HCT116 (cell line): ENCODE measurements around the gene KIRREL3. TPM values are rescaled to one million over a fixed set of nuclear protein-coding genes. Genes with fewer than 3 reads are reported as not detected.

Experiments used
- ATAC-seq: fragments of 200-7000 bp; cut with Tn5 transposase; 2 replicates; pipeline ENCODE4 v1.9.1; 2020; ENCODE audit warnings: mild to moderate bottlenecking, moderate library complexity
- BruUV-seq: library from RNA; stranded (reverse); fragments of 400-500 nt; replicated peaks from 2 replicates; lab custom pipeline; 2021; lab: Mats Ljungman, UMichigan
- CTCF ChIA-PET: fragments of 300-600 bp; sonication (Branson Sonifier 250); formaldehyde crosslinking; loops from one replicate; lab custom pipeline; 2021; ENCODE audit warnings: antibody characterized with exemption; lab: Charles Lee
- POLR2A ChIA-PET: fragments of 300-600, 350-600 bp; sonication (Branson Sonifier 250); formaldehyde crosslinking; loops from one replicate; lab custom pipeline; 2021; ENCODE audit warnings: antibody characterized with exemption; lab: Charles Lee
- RAD21 ChIA-PET, 2 experiments: fragments of 300-600 bp; sonication (Branson Sonifier 250); formaldehyde crosslinking; loops; one replicate each; lab custom pipeline; 2023; ENCODE audit warnings: low total read pairs in 2 of 2; ENCODE audit not compliant: uncharacterized antibody in 2 of 2, unreplicated experiment in 2 of 2, low non-redundant PET in 1 of 2; lab: Charles Lee
- DNase-seq: peaks from one replicate; pipeline ENCODE4 v3.0.0-alpha.2; 2010; ENCODE audit warnings: low read depth, low spot score
- H2AFZ ChIP-seq: fragments of 200-600 bp; shearing (Covaris generic), sonication (generic); 2 replicates; pipeline ENCODE4 v1.6.1; 2017; ENCODE audit warnings: low read depth, mixed run types, mixed read lengths, antibody characterized with exemption, low read length; ENCODE audit not compliant: poor library complexity, severe bottlenecking
- H3K27ac ChIP-seq: 2 replicates; pipeline ENCODE4 v1.5.1; 2012; ENCODE audit warnings: low read depth, low read length
- H3K27me3 ChIP-seq: fragments of 200-600 bp; sonication (generic); 2 replicates; pipeline ENCODE4 v1.6.1; 2016; ENCODE audit warnings: mixed run types, low read length, mixed read lengths; ENCODE audit not compliant: insufficient read depth
- H3K36me3 ChIP-seq, 2 experiments: fragments of 200-500 bp in 1 of 2; fragments of 200-600 bp in 1 of 2; sonication (Bioruptor generic) in 1 of 2; sonication (generic) in 1 of 2; 2 replicates each; pipeline versions ENCODE4 v1.5.1 to v1.6.1; 2014 to 2016; ENCODE audit warnings: low read length in 2 of 2, inconsistent platforms in 1 of 2, mixed read lengths in 1 of 2, mixed run types in 1 of 2; ENCODE audit not compliant: insufficient read depth in 2 of 2, control insufficient read depth in 1 of 2
- H3K4me1 ChIP-seq, 2 experiments: fragments of 200-600 bp in 1 of 2; sonication (generic) in 1 of 2; 2 replicates each; pipeline versions ENCODE4 v1.5.1 to v1.6.1; 2012 to 2017; ENCODE audit warnings: low read length in 2 of 2, inconsistent platforms in 1 of 2, mild to moderate bottlenecking in 1 of 2, mixed read lengths in 1 of 2, mixed run types in 1 of 2, moderate library complexity in 1 of 2; ENCODE audit not compliant: insufficient read depth in 2 of 2, control insufficient read depth in 1 of 2
- H3K4me2 ChIP-seq: fragments of 200-600 bp; sonication (generic); 2 replicates; pipeline ENCODE4 v1.6.1; 2017; ENCODE audit warnings: mixed run types, low read length, mixed read lengths
- H3K4me3 ChIP-seq, 2 experiments: fragments of 200-600 bp in 1 of 2; sonication (generic) in 1 of 2; replicated peaks in 1 of 2; 2 replicates each; pipeline ENCODE4 v1.5.1; 2011 to 2016; ENCODE audit warnings: low read length in 2 of 2, control low read depth in 1 of 2, low read depth in 1 of 2, mild to moderate bottlenecking in 1 of 2, mixed read lengths in 1 of 2, mixed run types in 1 of 2
- H3K79me2 ChIP-seq: fragments of 200-600 bp; sonication (generic); 2 replicates; pipeline ENCODE4 v1.6.1; 2017; ENCODE audit warnings: mild to moderate bottlenecking, mixed run types, low read length, moderate library complexity, mixed read lengths; ENCODE audit not compliant: insufficient read depth
- H3K9ac ChIP-seq: fragments of 200-600 bp; sonication (generic); 2 replicates; pipeline ENCODE4 v1.6.1; 2016; ENCODE audit warnings: low read length, mixed read lengths
- H3K9me2 ChIP-seq: fragments of 200-600 bp; sonication (generic), shearing (Covaris generic); 2 replicates; pipeline ENCODE4 v1.6.1; 2017; ENCODE audit warnings: mixed run types, mild to moderate bottlenecking, moderate library complexity; ENCODE audit not compliant: insufficient read depth
- H3K9me3 ChIP-seq, 2 experiments: fragments of 200-500 bp in 1 of 2; fragments of 200-600 bp in 1 of 2; sonication (Bioruptor generic) in 1 of 2; sonication (generic) in 1 of 2; 2 replicates each; pipeline ENCODE4 v1.6.1; 2014 to 2017; ENCODE audit warnings: low read length in 2 of 2, mixed read lengths in 2 of 2, inconsistent platforms in 1 of 2, low read depth in 1 of 2, mild to moderate bottlenecking in 1 of 2, mixed run types in 1 of 2, moderate library complexity in 1 of 2; ENCODE audit not compliant: control insufficient read depth in 1 of 2, insufficient read depth in 1 of 2
- H4K20me1 ChIP-seq: fragments of 200-600 bp; sonication (generic), shearing (Covaris generic); 2 replicates; pipeline ENCODE4 v1.6.1; 2017; ENCODE audit warnings: mixed run types, mild to moderate bottlenecking, moderate library complexity; ENCODE audit not compliant: insufficient read depth
- CBX3 ChIP-seq: IDR thresholded peaks from 2 replicates; pipeline ENCODE4 v1.6.1; 2012; ENCODE audit warnings: low read depth
- CTCF ChIP-seq, 3 experiments: fragments of 200-600 bp in 1 of 3; sonication (generic) in 1 of 3; IDR thresholded peaks in 2 of 3; conservative IDR thresholded peaks in 1 of 3; 2 replicates each; pipeline ENCODE4 v1.5.1; 2012 to 2017; ENCODE audit warnings: low read depth in 2 of 3, low read length in 2 of 3, antibody characterized with exemption in 1 of 3, borderline replicate concordance in 1 of 3, control low read depth in 1 of 3, mild to moderate bottlenecking in 1 of 3, mixed read lengths in 1 of 3, mixed run types in 1 of 3, moderate library complexity in 1 of 3; ENCODE audit not compliant: insufficient read depth in 1 of 3
- EGR1 ChIP-seq: IDR thresholded peaks from 2 replicates; pipeline ENCODE4 v1.6.1; 2012; ENCODE audit warnings: low read depth
- EZH2phosphoT487 ChIP-seq: fragments of 200-600 bp; IDR thresholded peaks from 2 replicates; pipeline ENCODE4 v1.6.1; 2018; ENCODE audit warnings: antibody characterized with exemption, borderline replicate concordance
- FOSL1 ChIP-seq: IDR thresholded peaks from 2 replicates; pipeline ENCODE4 v1.6.1; 2012; ENCODE audit warnings: low read depth
- MAX ChIP-seq: IDR thresholded peaks from 2 replicates; pipeline ENCODE4 v1.6.1; 2012
- POLR2A ChIP-seq: IDR thresholded peaks from 2 replicates; pipeline ENCODE4 v1.7.0; 2011; ENCODE audit warnings: borderline replicate concordance; ENCODE audit not compliant: insufficient read depth, insufficient read length; ENCODE audit errors: extremely low read depth
- POLR2AphosphoS5 ChIP-seq: IDR thresholded peaks from 2 replicates; pipeline ENCODE4 v1.6.1; 2011; ENCODE audit warnings: mild to moderate bottlenecking, low read depth, low read length, moderate library complexity
- SIN3A ChIP-seq: IDR thresholded peaks from 2 replicates; pipeline ENCODE4 v1.6.1; 2012; ENCODE audit warnings: low read depth
- SP1 ChIP-seq: IDR thresholded peaks from 2 replicates; pipeline ENCODE4 v1.6.1; 2012; ENCODE audit warnings: low read depth
- TCF7L2 ChIP-seq: IDR thresholded peaks from 2 replicates; pipeline ENCODE4 v1.7.0; 2011; ENCODE audit warnings: borderline replicate concordance, inconsistent platforms; ENCODE audit not compliant: insufficient read depth, insufficient read length; ENCODE audit errors: extremely low read depth
- ZBTB33 ChIP-seq: IDR thresholded peaks from 2 replicates; pipeline ENCODE4 v1.6.1; 2011; ENCODE audit warnings: mild to moderate bottlenecking, low read length, moderate library complexity; ENCODE audit not compliant: insufficient replicate concordance; ENCODE audit errors: extremely low read depth
- ZFX ChIP-seq: fragments of 450-650 bp; IDR thresholded peaks from 2 replicates; pipeline ENCODE4 v1.6.1; 2017
- ZNF274 ChIP-seq: fragments of 200-500 bp; sonication (Bioruptor generic); IDR thresholded peaks from 2 replicates; pipeline ENCODE4 v1.6.1; 2014; ENCODE audit warnings: mild to moderate bottlenecking, low read depth, low read length, inconsistent platforms
- intact Hi-C: fragments of 100-400 bp; cut with micrococcal nuclease; formaldehyde crosslinking; loops from 2 replicates; pipeline ENCODE4 v1.10.0; 2022
- total RNA-seq: library from RNA; stranded (reverse); gene quantifications from one replicate; pipeline ENCODE4 v1.2.1, GENCODE V29; 2021; ENCODE audit not compliant: unreplicated experiment

Gene KIRREL3
- total RNA-seq, 1 experiment from 2014 or later: not detected

- intact Hi-C loops: no loop called here
- Histone ChIP-seq H3K36me3 (no peaks in the 10 kb centered on the region), H3K9me2 (no peaks in the 10 kb centered on the region), H3K79me2 (no peaks in the 10 kb centered on the region), H3K27ac (no peak overlapping the region), H3K4me3 (no peak overlapping the region), H3K27me3 (no peaks in the 10 kb centered on the region; the same call in 1 of the 2 replicates), H3K9ac (no peak overlapping the region), H3K4me2 (no peak overlapping the region), H2AFZ (no peak overlapping the region), H3K4me1 (no peaks in the 10 kb centered on the region), H3K9me3 (no peaks in the 10 kb centered on the region), H4K20me1 (no peaks in the 10 kb centered on the region)
- ChIA-PET RAD21 (no interaction called here), POLR2A (no interaction called here), CTCF (no interaction called here)
- no TSS peak for BruUV-seq
- DNase-seq (no peak), ATAC-seq (no peak)
- TF ChIP-seq ZBTB33: no peak
- no peak for TF ChIP-seq CBX3
Observed at GRCh38 chr11:126857860-126858808, 142.4 kb downstream of the KIRREL3 start.

- CTCF ChIA-PET: no interaction called here
- TF ChIP-seq POLR2AphosphoS5: no peak
- no peak for TF ChIP-seq ZFX
- no peak for TF ChIP-seq SP1
- no peak for TF ChIP-seq CTCF (IDR thresholded peaks at IDR 0.05 in 2 of 3, conservative IDR thresholded peaks at IDR 0.05 in 1 of 3; ENCODE audit: borderline replicate concordance in 1 of 3, insufficient read depth in 1 of 3, low read depth in 2 of 3, low read length in 2 of 3)
- no peak for TF ChIP-seq ZNF274
- no peak for TF ChIP-seq EGR1
- no peak for TF ChIP-seq MAX
- TF ChIP-seq SIN3A: no peak
- no peak for TF ChIP-seq POLR2A
- no peak for TF ChIP-seq FOSL1
- TF ChIP-seq EZH2phosphoT487: no peak
- TF ChIP-seq TCF7L2: no peak
Observed at GRCh38 chr11:126855536-126855935, 145.0 kb downstream of the KIRREL3 start.

More at GRCh38 chr11:126855536-126855935, 145.0 kb downstream of the KIRREL3 start:
- Histone ChIP-seq H3K4me2 (no peak overlapping the region), H3K27ac (no peak overlapping the region), H3K27me3 (no peaks in the 10 kb centered on the region; the same call in 1 of the 2 replicates), H3K36me3 (no peaks in the 10 kb centered on the region), H3K4me3 (no peak overlapping the region), H3K79me2 (no peaks in the 10 kb centered on the region), H3K9me2 (no peaks in the 10 kb centered on the region), H4K20me1 (no peaks in the 10 kb centered on the region), H3K4me1 (no peaks in the 10 kb centered on the region), H3K9me3 (no peaks in the 10 kb centered on the region), H2AFZ (no peak overlapping the region), H3K9ac (no peak overlapping the region)
- BruUV-seq: no TSS peak
- ChIA-PET RAD21 (no interaction called here), POLR2A (no interaction called here)
- DNase-seq: no peak
- ATAC-seq: no peak
- intact Hi-C loops: no loop called here
